K562 (cell line): ENCODE data around the gene DLST. TPM values are rescaled to one million over a fixed set of nuclear protein-coding genes. Genes with fewer than 3 reads are reported as not detected.

Experiments
- ATF7 ChIP-seq: fragments of 450-650 bp; IDR thresholded peaks from 2 replicates; pipeline ENCODE4 v1.7.1; 2014; ENCODE audit warnings: mild to moderate bottlenecking, moderate library complexity
- CAMTA2 ChIP-seq: fragments of 250-450 bp; sonication (Bioruptor Pico); conservative IDR thresholded peaks from 2 replicates; pipeline ENCODE4 v1.5.1; 2022
- CBX5 ChIP-seq: IDR thresholded peaks from 2 replicates; pipeline ENCODE4 v1.6.1; 2014; ENCODE audit warnings: low read depth, borderline replicate concordance
- HDAC6 ChIP-seq: IDR thresholded peaks from 2 replicates; pipeline ENCODE4 v1.6.1; 2012; ENCODE audit warnings: low read depth, mild to moderate bottlenecking, control low read depth, inconsistent platforms, low read length, moderate library complexity
- PHF21A ChIP-seq: fragments of 450-650 bp; IDR thresholded peaks from 2 replicates; pipeline ENCODE4 v1.6.1; 2017; ENCODE audit warnings: low read depth, borderline replicate concordance
- RNF2 ChIP-seq: sonication (generic); IDR thresholded peaks from 2 replicates; pipeline ENCODE4 v1.6.1; 2016
- TBP ChIP-seq: optimal IDR thresholded peaks from 2 replicates; pipeline ENCODE3; 2011; ENCODE audit warnings: low read depth, low read length, improper control_type of control experiment
- ZNF75A ChIP-seq: fragments of 450-650 bp; formaldehyde crosslinking; IDR thresholded peaks from 2 replicates; pipeline ENCODE4 v1.4.0; 2020; ENCODE audit warnings: mild to moderate bottlenecking
- polyA plus RNA-seq, 8 experiments: library from polyadenylated mRNA; depleted of rRNA in 4 of 8; stranded (reverse) in 5 of 8; unstranded in 3 of 8; fragments of >200 nt; fragmentation: Nextera tagmentation in 2 of 8; fragmentation: Illumina TruSeq in 1 of 8; extraction: Ambion mirVana in 2 of 8; extraction: Trizol in 1 of 8; gene quantifications; 2 replicates each; pipeline versions ENCODE4 v1.2.1 to v1.2.3, GENCODE V29; 2011 to 2014; ENCODE audit warnings: inconsistent platforms in 1 of 8, missing spikeins in 1 of 8
- total RNA-seq, 7 experiments: library from RNA; depleted of rRNA in 6 of 7; stranded (reverse); fragments of >200 nt in 6 of 7; fragmentation: Illumina TruSeq in 2 of 7; extraction: Trizol in 2 of 7; gene quantifications; 2 replicates each; pipeline versions ENCODE4 v1.2.1 to v1.2.3, GENCODE V29; 2011 to 2021; ENCODE audit warnings: low replicate concordance in 1 of 7
- TF ChIP-seq, protein P1 (sequence below), 2 experiments: fragments of 450-650 bp; IDR thresholded peaks; 2 replicates each; pipeline ENCODE4 v1.6.1; 2016; ENCODE audit warnings: mild to moderate bottlenecking in 2 of 2, borderline replicate concordance in 1 of 2, low read depth in 1 of 2, moderate library complexity in 1 of 2
- TF ChIP-seq, protein P2 (sequence below): fragments of 250-450 bp; sonication (Bioruptor Pico); IDR thresholded peaks from 2 replicates; pipeline ENCODE4 v1.4.0; 2020; ENCODE audit warnings: mild to moderate bottlenecking, moderate library complexity
- TF ChIP-seq, protein P3 (sequence below): fragments of 450-650 bp; IDR thresholded peaks from 2 replicates; pipeline ENCODE4 v1.6.1; 2014; ENCODE audit warnings: low read depth, mild to moderate bottlenecking, moderate library complexity, borderline replicate concordance

DLST gene
- total and polyA plus RNA-seq, 9 of the 15 experiments (the other 6 are each of a cell fraction or from before 2014, with no cell fraction given), result 3.0 to 73.7 (median 45.4) TPM

DNA sequence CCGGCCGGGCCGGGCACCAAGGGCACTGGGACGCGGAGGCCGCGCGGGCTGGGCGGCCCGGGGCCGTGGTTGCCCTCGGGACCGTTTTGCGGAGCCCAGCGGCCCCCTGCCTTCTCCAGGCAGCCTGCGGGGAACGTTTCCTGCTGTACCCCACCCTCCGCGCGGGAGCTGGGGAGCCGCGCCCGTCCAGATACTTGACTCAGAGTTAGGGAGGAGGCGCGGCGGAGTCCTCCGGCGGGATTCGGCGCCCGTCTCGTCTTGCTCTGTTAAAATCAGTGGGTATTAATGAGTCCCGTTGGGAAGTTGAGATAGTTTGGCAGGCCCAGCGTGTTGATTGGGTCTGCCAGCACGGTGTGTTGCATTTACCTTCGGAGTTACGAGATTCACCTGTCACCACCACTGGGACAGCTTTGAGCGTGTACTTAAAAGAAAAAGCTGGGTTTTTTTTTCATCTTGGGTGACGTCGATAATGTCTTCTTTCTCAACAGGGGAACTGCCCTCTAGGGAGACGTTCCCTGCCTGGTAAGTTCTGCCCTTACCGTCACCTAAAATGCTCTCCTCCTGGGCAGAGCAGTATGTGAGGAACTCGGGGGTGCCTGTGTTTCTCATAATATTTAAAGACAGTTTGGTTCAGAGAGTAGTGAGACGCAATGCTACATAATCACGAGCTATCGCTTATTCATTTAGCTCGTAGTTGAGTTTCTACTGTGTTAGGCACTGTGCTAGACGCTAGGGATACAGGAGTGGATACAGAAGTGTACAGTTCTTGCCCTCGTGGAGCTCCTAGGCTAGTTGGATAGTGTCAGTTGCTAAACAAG lies 596 bp downstream of the DLST start (continued):
- TF ChIP-seq, protein P1, sequence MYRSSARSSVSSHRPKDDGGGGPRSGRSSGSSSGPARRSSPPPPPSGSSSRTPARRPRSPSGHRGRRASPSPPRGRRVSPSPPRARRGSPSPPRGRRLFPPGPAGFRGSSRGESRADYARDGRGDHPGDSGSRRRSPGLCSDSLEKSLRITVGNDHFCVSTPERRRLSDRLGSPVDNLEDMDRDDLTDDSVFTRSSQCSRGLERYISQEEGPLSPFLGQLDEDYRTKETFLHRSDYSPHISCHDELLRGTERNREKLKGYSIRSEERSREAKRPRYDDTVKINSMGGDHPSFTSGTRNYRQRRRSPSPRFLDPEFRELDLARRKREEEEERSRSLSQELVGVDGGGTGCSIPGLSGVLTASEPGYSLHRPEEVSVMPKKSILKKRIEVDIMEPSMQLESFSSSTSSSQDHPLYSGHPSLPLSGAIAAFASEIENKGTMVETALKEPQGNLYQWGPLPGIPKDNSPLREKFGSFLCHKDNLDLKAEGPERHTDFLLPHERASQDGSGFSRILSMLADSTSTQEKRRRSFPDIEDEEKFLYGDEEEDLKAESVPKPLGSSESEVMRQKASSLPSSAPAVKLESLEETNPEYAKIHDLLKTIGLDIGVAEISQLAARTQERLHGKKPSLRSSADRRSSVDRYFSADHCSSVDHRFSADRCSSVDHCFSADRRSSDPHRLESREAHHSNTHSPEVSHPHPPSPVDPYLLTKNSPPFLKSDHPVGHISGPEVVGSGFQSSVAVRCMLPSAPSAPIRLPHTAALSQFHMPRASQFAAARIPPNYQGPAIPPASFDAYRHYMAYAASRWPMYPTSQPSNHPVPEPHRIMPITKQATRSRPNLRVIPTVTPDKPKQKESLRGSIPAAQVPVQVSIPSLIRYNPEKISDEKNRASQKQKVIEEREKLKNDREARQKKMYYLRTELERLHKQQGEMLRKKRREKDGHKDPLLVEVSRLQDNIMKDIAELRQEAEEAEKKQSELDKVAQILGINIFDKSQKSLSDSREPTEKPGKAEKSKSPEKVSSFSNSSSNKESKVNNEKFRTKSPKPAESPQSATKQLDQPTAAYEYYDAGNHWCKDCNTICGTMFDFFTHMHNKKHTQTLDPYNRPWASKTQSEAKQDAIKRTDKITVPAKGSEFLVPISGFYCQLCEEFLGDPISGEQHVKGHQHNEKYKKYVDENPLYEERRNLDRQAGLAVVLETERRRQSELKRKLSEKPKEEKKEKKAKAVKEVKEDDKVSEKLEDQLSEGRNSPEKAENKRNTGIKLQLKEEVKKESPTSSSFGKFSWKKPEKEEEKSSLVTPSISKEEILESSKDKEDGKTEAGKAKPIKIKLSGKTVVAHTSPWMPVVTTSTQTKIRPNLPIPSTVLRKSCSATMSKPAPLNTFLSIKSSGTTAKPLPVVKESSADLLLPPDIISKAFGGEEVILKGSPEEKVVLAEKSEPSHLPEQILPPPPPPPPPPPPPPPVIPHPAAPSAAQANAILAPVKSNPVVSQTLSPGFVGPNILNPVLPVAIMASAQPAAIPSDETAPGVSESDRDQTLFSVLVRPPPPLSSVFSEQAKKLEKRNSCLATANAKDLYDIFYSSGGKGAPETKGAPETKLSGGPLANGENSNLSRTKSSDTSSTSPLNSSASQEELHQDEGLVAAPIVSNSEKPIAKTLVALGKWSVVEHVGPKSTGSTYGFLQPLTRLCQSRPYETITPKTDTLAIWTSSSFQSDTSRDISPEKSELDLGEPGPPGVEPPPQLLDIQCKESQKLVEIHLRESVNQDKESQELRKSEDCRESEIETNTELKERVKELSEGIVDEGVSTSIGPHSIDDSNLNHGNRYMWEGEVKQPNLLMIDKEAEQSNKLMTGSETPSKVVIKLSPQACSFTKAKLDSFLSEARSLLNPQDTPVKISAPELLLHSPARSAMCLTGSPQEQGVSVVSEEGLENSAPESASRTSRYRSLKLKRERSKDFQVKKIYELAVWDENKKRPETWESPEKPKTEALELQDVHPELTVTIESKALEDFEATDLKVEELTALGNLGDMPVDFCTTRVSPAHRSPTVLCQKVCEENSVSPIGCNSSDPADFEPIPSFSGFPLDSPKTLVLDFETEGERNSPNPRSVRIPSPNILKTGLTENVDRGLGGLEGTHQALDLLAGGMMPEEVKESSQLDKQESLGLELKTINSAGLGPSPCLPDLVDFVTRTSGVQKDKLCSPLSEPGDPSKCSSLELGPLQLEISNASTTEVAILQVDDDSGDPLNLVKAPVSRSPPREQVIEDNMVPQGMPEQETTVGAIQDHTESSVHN (IDR thresholded peaks at IDR 0.05; ENCODE audit: borderline replicate concordance in 1 of 2, low read depth in 1 of 2), result no peak
- TF ChIP-seq, protein P2, sequence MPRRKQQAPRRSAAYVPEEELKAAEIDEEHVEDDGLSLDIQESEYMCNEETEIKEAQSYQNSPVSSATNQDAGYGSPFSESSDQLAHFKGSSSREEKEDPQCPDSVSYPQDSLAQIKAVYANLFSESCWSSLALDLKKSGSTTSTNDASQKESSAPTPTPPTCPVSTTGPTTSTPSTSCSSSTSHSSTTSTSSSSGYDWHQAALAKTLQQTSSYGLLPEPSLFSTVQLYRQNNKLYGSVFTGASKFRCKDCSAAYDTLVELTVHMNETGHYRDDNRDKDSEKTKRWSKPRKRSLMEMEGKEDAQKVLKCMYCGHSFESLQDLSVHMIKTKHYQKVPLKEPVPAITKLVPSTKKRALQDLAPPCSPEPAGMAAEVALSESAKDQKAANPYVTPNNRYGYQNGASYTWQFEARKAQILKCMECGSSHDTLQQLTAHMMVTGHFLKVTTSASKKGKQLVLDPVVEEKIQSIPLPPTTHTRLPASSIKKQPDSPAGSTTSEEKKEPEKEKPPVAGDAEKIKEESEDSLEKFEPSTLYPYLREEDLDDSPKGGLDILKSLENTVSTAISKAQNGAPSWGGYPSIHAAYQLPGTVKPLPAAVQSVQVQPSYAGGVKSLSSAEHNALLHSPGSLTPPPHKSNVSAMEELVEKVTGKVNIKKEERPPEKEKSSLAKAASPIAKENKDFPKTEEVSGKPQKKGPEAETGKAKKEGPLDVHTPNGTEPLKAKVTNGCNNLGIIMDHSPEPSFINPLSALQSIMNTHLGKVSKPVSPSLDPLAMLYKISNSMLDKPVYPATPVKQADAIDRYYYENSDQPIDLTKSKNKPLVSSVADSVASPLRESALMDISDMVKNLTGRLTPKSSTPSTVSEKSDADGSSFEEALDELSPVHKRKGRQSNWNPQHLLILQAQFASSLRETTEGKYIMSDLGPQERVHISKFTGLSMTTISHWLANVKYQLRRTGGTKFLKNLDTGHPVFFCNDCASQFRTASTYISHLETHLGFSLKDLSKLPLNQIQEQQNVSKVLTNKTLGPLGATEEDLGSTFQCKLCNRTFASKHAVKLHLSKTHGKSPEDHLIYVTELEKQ, result no peak
- TF ChIP-seq ZNF75A (CRISPR knock-in tag), result no peak
- no peak for TF ChIP-seq TBP
- TF ChIP-seq RNF2, result no peak
- TF ChIP-seq, protein P3, sequence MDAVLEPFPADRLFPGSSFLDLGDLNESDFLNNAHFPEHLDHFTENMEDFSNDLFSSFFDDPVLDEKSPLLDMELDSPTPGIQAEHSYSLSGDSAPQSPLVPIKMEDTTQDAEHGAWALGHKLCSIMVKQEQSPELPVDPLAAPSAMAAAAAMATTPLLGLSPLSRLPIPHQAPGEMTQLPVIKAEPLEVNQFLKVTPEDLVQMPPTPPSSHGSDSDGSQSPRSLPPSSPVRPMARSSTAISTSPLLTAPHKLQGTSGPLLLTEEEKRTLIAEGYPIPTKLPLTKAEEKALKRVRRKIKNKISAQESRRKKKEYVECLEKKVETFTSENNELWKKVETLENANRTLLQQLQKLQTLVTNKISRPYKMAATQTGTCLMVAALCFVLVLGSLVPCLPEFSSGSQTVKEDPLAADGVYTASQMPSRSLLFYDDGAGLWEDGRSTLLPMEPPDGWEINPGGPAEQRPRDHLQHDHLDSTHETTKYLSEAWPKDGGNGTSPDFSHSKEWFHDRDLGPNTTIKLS, result no peak
- TF ChIP-seq CAMTA2 (CRISPR knock-in tag), result 0 out of 2 replicates have a peak, but pooled peaks have one; percentile 4
- TF ChIP-seq HDAC6, result no peak
- no peak for TF ChIP-seq PHF21A
- TF ChIP-seq CBX5, result no peak
- TF ChIP-seq ATF7, result no peak
